ENCODE data around the gene RAB3GAP2.

Gene RAB3GAP2

DNA sequence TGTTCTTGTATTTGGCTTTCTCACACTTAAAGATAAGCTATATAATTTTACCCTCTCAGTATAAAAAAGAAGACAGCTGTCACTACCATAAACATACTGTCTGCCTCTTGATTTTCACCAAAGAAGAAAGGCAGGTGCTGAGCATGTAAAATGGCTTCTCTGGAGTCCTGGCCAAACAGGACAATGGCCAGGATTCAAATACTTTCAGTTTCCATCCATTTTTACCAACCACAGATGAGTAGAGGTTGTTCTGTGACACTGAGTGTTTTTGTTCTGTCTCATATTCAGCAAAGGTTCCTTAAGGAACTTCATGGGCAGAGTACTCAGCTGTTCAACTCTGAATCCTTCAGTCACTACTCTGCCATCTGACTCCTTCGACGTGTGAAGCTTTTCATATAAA, 29.4 kb upstream of the RAB3GAP2 start:
- Mint-ChIP-seq H3K36me3 (ENCODE audit: insufficient read depth) (no peaks in the 10 kb centered on the region), H3K4me1 (ENCODE audit: low read depth in 2 of 2) (no peaks in the 10 kb centered on the region), H3K4me3 (no peak overlapping the region), H3K27ac (no peak overlapping the region), H3K9me3 (no peaks in the 10 kb centered on the region), H3K27me3 (peaks cover 21 to 25% of the 10 kb centered on the region in 2 donors)
- ATAC-seq (replicated peaks) (no peak), DNase-seq (no peak)

DNA sequence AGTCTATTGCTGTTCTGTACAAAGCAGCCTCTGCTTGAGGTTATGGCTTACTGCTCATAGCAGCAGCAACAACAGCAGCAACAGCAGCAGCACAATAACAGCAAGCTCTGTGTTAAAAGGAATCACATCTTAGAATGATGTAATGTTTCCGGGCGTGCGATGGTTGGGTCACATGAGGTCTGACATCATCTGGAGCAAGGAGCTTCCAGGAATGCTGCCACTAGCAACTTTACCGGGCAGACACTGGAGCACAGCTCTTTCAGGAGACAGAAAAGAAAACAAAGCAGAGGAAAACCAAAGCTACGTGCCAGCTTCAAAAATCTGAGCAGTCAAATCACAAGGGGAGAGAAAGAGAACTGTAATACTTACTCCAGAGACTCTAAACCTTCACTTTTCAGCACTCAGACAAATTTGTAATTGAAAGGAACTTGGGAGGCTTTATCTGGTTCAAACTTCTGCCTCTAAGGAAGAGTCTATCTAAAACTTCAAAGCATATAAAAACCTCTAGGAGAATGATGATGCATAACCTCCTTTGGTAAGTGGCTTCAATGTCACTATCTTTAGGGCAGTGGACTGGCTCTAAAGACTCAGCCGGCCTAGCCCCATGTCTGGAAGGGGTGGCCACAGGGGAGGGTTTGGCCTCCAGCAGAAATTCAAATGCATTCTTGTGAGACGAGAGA, 28.3 kb upstream of the RAB3GAP2 start:
- no peak for DNase-seq
- H3K4me3 Mint-ChIP-seq: no peak overlapping the region
- ATAC-seq (replicated peaks): no peak

DNA sequence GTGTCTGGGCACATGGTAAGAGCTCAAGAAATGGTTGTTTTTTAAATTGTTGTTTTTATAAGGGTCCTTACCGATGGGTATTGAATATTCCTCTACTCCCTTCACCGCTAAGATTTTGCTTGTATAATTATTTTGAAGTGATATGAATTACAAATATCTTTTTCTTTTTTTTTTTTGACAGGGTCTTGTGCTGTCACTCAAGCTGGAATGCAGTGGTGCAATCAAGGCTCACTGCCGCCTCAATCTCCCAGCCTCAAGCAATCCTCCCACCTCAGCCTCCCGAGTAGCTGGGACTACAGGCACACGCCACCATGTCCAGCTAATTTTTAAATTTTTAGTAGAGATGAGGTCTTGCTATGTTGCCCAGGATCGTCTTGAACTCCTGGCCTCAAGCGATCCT, 27.1 kb upstream of the RAB3GAP2 start:
- Mint-ChIP-seq H3K4me3 (no peak overlapping the region), H3K4me1 (ENCODE audit: low read depth in 2 of 2) (no peaks in the 10 kb centered on the region), H3K9me3 (no peaks in the 10 kb centered on the region), H3K27me3 (peaks cover 29 to 45% of the 10 kb centered on the region in 2 donors), H3K36me3 (ENCODE audit: insufficient read depth) (no peaks in the 10 kb centered on the region), H3K27ac (no peak overlapping the region)
- ATAC-seq (replicated peaks): no peak
- DNase-seq: no peak

More for the DNA sequence above, 28.3 kb upstream of the RAB3GAP2 start:
- no peaks in the 10 kb centered on the region for H3K36me3 Mint-ChIP-seq (ENCODE audit: insufficient read depth)
- no peaks in the 10 kb centered on the region for H3K9me3 Mint-ChIP-seq
- H3K27ac Mint-ChIP-seq: no peak overlapping the region
- no peaks in the 10 kb centered on the region for H3K4me1 Mint-ChIP-seq (ENCODE audit: low read depth in 2 of 2)
- peaks cover 28 to 33% of the 10 kb centered on the region in 2 donors for H3K27me3 Mint-ChIP-seq

DNA sequence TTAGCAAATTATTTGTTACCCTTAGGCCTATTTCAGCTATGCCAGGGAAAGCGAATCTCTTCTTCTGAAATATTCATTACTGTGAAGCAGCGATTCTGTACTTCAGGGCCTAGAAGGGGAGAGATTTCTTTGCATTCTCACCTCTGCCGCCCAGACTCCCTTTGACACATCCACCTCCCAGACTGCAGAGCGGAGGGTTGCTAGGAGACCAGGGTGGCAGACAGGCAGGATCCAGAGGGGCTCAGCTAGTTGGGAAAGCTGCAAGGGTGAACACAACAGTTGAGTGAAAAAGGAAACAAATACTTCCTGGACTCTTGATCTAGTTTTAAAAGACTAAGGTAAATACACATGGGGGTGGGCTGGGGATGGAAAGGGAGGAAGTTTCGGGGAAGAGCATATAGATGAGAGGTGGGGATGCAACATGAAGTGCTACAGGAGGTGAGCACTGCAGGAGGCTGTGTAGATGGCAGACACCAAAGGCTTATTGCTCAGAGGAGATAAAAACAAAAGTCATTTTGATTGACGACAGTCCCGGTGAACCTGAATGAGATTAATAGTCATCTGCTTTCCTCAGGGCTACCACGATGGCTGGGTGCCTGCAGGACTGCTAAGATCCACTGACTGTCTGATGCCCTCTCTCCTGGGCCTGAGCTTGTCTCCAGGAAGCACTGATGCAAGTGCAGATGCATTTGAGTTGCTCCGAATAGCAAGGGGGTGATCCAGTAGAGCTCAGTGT, 26.4 kb upstream of the RAB3GAP2 start:
- Mint-ChIP-seq H3K27me3 (peaks cover 31 to 45% of the 10 kb centered on the region in 2 donors), H3K4me3 (no peak overlapping the region), H3K36me3 (ENCODE audit: insufficient read depth) (no peaks in the 10 kb centered on the region), H3K27ac (no peak overlapping the region), H3K9me3 (no peaks in the 10 kb centered on the region), H3K4me1 (ENCODE audit: low read depth in 2 of 2) (no peaks in the 10 kb centered on the region)
- ATAC-seq (replicated peaks) (no peak), DNase-seq (no peak)

DNA sequence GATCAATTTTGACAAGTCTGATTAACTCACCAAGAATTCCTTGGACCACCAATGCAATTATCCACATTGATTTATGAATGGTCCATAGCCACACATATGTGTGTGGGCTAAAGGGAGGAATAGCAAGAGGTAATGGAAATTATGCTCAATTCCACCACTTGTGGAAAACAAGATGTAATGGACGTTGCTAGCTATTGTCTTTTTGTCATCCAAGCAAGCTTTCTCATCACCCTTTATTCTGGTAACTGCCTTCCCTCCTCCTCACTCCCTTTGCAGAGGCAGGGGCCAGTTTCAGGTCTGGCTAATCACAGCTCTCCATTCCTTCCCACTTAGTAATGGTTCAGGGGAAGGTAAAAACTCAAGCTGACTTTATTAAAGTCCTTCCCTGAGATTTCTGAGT, 24.7 kb upstream of the RAB3GAP2 start:
- H3K27ac Mint-ChIP-seq: no peak overlapping the region
- H3K9me3 Mint-ChIP-seq: no peaks in the 10 kb centered on the region
- no peak for ATAC-seq (replicated peaks)
- no peak overlapping the region for H3K4me3 Mint-ChIP-seq
- H3K27me3 Mint-ChIP-seq: peaks cover 34 to 59% of the 10 kb centered on the region in 2 donors
- H3K36me3 Mint-ChIP-seq (ENCODE audit: insufficient read depth): no peaks in the 10 kb centered on the region
- no peak for DNase-seq
- H3K4me1 Mint-ChIP-seq (ENCODE audit: low read depth in 2 of 2): no peaks in the 10 kb centered on the region

DNA sequence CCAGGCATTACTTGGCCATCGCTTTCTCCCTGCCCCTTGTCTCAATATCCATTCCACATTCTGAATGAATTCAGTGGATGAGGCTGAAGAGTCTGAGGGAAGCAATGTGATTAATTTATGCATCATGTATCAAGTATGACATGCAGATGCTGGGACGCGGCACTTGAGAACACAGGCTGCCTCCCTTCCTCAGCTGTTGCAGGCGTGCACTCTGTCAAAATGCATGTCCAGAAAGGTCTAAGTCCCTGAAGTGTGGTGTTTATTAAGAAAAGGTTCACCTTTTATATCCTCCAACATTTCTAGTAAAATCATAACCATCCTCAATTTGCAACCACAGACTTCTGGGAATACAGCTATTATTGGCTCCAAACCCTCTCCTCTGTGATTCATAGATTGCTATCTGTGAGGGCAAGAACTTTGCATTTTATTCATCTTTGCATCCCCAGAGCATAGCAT, 22.6 kb upstream of the RAB3GAP2 start:
- ATAC-seq (replicated peaks) (no peak), DNase-seq (no peak)
- Mint-ChIP-seq H3K27ac (no peak overlapping the region), H3K4me1 (ENCODE audit: low read depth in 2 of 2) (no peaks in the 10 kb centered on the region), H3K4me3 (no peak overlapping the region), H3K9me3 (no peaks in the 10 kb centered on the region), H3K36me3 (ENCODE audit: insufficient read depth) (no peaks in the 10 kb centered on the region), H3K27me3 (peaks cover 48 to 59% of the 10 kb centered on the region in 2 donors)

DNA sequence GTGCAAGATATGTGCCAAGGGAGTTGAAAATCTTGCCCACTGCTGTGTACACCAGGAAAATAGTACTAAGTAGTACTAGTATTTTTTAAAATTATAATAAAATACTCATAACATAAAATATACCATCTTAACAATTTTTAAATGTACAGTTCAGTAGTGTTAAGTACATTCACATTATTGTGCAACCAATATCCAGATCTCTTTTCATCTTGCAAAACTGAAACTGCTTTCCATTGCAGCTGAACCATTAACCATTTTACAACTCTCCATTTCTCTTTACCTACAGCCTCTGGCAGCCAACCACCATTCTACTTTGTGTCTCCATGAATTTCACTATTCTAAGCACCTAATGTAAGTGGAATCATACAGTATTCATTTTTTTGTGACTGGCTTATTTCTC, 19.3 kb upstream of the RAB3GAP2 start:
- Mint-ChIP-seq H3K4me3 (no peak overlapping the region), H3K4me1 (ENCODE audit: low read depth in 2 of 2) (no peaks in the 10 kb centered on the region), H3K36me3 (ENCODE audit: insufficient read depth) (no peaks in the 10 kb centered on the region), H3K9me3 (no peaks in the 10 kb centered on the region), H3K27ac (no peak overlapping the region), H3K27me3 (peaks cover 55% of the 10 kb centered on the region in 2 donors)
- ATAC-seq (replicated peaks) (no peak), DNase-seq (no peak)

DNA sequence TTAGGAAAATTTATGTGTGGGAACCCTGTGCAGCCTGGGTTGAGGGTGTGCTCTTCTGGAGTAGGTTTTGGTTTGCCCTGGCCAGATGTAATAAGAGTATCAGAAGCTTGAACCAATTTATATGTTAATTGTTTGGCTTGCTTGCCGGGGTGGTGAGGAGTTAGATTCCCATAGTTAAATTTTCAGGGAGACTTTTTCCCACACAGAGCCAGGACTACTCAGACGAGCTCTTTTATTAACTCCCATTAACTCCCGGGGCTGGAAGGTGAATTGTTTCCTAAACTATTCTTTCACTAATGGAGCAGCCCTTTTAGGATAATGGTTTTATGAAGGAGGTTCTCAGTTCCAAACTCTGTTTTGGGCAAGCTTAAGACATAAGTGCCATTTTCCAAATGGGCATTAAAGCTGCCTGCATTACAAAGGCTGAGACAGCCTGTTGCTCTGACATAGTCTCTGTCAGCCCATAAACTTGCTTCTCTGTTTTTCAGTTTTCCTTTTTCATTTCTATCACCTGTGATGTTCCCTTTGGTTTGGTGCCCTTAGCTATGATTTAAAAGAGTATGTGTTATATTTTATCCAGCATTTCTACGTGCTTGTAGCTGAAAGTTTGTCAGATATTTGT, 18.0 kb upstream of the RAB3GAP2 start:
- no peaks in the 10 kb centered on the region for H3K36me3 Mint-ChIP-seq (ENCODE audit: insufficient read depth)
- H3K4me1 Mint-ChIP-seq (ENCODE audit: low read depth in 2 of 2): no peaks in the 10 kb centered on the region
- H3K9me3 Mint-ChIP-seq: no peaks in the 10 kb centered on the region
- no peak for DNase-seq
- ATAC-seq (replicated peaks): no peak
- H3K27me3 Mint-ChIP-seq: peaks cover 42 to 46% of the 10 kb centered on the region in 2 donors
- no peak overlapping the region for H3K27ac Mint-ChIP-seq
- H3K4me3 Mint-ChIP-seq: no peak overlapping the region

DNA sequence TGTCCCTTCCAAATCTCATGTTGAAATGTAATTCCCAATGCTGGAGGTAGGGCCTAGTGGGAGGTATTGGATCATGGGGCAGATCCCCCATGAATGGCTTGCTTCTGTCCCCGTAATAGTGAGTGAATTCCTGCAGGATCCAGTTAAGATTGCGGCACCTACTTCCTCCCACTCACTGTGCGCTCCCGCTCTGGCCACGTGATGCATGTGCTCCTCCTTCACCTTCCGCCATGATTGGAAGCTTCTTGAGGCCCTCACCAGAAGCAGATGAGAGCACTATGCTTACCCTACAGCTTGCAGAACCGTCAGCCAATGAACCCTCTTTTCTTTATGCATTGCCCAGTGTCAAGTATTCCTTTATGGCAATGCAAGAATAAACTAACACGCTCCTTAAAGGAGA, 14.9 kb upstream of the RAB3GAP2 start:
- no peak for DNase-seq
- peaks cover 11 to 21% of the 10 kb centered on the region in 2 donors for H3K27me3 Mint-ChIP-seq
- no peak overlapping the region for H3K4me3 Mint-ChIP-seq
- no peaks in the 10 kb centered on the region for H3K36me3 Mint-ChIP-seq (ENCODE audit: insufficient read depth)
- H3K4me1 Mint-ChIP-seq (ENCODE audit: low read depth in 2 of 2): no peaks in the 10 kb centered on the region
- H3K27ac Mint-ChIP-seq: no peak overlapping the region
- no peaks in the 10 kb centered on the region for H3K9me3 Mint-ChIP-seq
- no peak for ATAC-seq (replicated peaks)

DNA sequence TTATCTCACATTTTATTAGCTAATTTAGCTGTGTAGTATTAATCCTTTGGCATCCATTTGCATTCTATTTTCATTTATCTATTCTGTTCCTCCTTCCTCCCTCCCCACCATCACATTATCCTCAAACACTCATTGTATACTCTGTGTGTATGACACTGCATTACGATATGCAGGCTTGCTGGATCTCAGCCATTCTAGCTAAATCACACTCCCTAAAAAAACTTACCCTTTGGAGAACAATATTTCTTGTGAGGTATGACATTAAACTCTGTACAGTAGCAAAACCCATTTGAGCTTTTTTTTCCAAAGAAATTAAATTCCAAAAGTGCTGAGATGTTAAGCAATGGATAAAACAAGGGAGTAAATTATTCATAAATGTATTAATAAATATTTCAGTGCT, 11.4 kb upstream of the RAB3GAP2 start:
- Mint-ChIP-seq H3K36me3 (ENCODE audit: insufficient read depth) (no peaks in the 10 kb centered on the region), H3K4me1 (ENCODE audit: low read depth in 2 of 2) (no peaks in the 10 kb centered on the region), H3K27ac (no peak overlapping the region), H3K27me3 (peaks cover 0 to 10% of the 10 kb centered on the region in 2 donors), H3K9me3 (no peaks in the 10 kb centered on the region), H3K4me3 (no peak overlapping the region)
- ATAC-seq (replicated peaks): no peak
- no peak for DNase-seq

DNA sequence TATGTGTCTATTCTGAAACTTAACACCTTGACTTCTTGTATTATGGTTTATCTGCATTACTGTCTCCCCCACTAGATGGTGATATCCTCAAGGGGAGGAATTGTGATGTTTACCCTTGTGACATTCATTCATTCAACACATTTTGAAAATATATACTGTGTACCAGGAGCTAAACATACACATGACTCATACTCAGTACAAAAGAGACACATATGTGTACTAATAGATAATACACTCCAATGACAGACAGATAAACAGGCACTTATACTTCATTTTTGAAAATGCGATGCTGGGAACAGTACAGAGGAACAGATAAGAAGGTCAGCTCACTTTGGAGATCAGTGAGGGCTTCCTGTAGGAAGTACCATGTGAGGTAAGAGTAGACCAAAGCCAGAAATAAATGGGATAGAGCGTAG, 8.9 kb upstream of the RAB3GAP2 start:
- no peaks in the 10 kb centered on the region for H3K4me1 Mint-ChIP-seq (ENCODE audit: low read depth in 2 of 2)
- ATAC-seq (replicated peaks) (no peak), DNase-seq (no peak)
- no peaks in the 10 kb centered on the region for H3K36me3 Mint-ChIP-seq (ENCODE audit: insufficient read depth)
- peaks cover 6 to 9% of the 10 kb centered on the region in 2 donors for H3K27me3 Mint-ChIP-seq
- H3K4me3 Mint-ChIP-seq: no peak overlapping the region
- no peaks in the 10 kb centered on the region for H3K9me3 Mint-ChIP-seq
- no peak overlapping the region for H3K27ac Mint-ChIP-seq

DNA sequence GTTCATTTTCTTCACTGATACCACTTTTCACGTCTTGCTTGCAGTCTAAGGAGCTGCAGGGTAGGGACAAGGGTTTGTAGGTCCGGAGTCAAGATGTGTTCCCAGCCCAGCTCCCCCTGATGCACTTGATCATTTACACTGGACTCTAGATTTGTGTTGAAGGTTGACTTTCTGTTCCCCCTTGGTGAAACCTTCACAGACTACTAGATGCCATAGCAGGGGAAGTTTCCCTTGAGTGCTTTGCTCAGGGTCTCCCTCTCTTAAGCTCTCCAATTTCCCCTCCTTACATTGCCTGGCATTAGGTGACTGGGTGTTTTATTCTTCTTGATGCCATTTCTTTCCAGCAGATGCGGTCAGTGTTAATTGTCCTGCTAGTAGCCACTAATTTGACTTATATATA, 8.0 kb upstream of the RAB3GAP2 start:
- DNase-seq (no peak), ATAC-seq (replicated peaks) (no peak)
- H3K9me3 Mint-ChIP-seq: no peaks in the 10 kb centered on the region
- H3K4me1 Mint-ChIP-seq (ENCODE audit: low read depth in 2 of 2): no peaks in the 10 kb centered on the region
- peaks cover 11 to 13% of the 10 kb centered on the region in 2 donors for H3K27me3 Mint-ChIP-seq
- H3K36me3 Mint-ChIP-seq (ENCODE audit: insufficient read depth): no peaks in the 10 kb centered on the region
- no peak overlapping the region for H3K27ac Mint-ChIP-seq
- no peak overlapping the region for H3K4me3 Mint-ChIP-seq

DNA sequence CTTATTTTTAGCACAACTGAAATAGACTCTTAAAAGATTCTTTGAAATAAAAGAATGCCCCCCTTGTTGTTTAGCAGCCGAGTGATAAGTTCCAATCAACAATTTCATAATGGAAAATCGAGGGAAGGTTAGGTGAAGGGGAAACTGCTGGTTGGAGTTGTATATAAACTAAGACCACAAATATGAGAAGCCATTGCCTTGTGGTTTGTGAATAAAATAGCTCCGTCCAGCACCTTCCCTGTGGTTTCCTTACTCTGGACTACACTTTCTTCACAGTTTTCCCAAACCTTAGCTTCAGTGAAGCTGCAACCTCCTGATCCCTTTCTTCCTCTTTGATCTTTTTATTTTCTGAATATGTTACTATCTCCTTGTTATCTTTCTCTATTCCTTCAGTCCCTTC, 6.7 kb upstream of the RAB3GAP2 start:
- H3K27ac Mint-ChIP-seq: no peak overlapping the region
- DNase-seq: no peak

DNA sequence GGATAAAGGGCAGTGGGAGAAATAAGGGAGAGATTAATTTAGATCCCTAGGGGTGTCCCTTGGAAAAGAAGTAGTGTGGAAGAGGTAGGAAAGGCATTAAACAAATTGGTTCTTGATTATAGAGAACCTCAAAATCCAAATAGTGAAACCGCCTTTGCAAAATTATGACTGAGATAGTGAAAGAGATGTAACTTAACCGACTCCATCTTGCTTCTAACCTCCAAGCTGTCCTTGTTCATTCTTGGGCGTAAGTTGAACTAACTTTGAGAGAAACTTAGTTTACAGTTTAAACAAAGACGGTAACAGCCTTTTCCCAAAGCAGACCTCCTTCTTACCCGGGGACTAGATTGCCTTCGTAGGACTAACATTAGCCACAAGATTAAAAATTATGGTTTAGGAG, 3.2 kb upstream of the RAB3GAP2 start:
- Mint-ChIP-seq H3K27me3 (peaks cover 11 to 13% of the 10 kb centered on the region in 2 donors), H3K36me3 (ENCODE audit: insufficient read depth) (peaks cover 3% of the 10 kb centered on the region), H3K4me3 (no peak overlapping the region), H3K4me1 (ENCODE audit: low read depth in 2 of 2) (peaks cover 4 to 6% of the 10 kb centered on the region in 2 donors), H3K9me3 (no peaks in the 10 kb centered on the region), H3K27ac (no peak overlapping the region)
- ATAC-seq (replicated peaks) (no peak), DNase-seq (no peak)

More for the DNA sequence above, 6.7 kb upstream of the RAB3GAP2 start:
- H3K36me3 Mint-ChIP-seq (ENCODE audit: insufficient read depth): no peaks in the 10 kb centered on the region
- peaks cover 11 to 13% of the 10 kb centered on the region in 2 donors for H3K27me3 Mint-ChIP-seq
- no peak for ATAC-seq (replicated peaks)
- no peaks in the 10 kb centered on the region for H3K9me3 Mint-ChIP-seq
- H3K4me1 Mint-ChIP-seq (ENCODE audit: low read depth in 2 of 2): no peaks in the 10 kb centered on the region
- no peak overlapping the region for H3K4me3 Mint-ChIP-seq

Measured in effector memory CD8-positive, alpha-beta T cell (primary cell).